ENCODE measurements around the gene PLCH2.
"Not testable (repeated sequence)": the region's sequence is repeated elsewhere in the genome, so short reads cannot be mapped to it uniquely, and the experiment has no call there.

PLCH2 gene

DNA sequence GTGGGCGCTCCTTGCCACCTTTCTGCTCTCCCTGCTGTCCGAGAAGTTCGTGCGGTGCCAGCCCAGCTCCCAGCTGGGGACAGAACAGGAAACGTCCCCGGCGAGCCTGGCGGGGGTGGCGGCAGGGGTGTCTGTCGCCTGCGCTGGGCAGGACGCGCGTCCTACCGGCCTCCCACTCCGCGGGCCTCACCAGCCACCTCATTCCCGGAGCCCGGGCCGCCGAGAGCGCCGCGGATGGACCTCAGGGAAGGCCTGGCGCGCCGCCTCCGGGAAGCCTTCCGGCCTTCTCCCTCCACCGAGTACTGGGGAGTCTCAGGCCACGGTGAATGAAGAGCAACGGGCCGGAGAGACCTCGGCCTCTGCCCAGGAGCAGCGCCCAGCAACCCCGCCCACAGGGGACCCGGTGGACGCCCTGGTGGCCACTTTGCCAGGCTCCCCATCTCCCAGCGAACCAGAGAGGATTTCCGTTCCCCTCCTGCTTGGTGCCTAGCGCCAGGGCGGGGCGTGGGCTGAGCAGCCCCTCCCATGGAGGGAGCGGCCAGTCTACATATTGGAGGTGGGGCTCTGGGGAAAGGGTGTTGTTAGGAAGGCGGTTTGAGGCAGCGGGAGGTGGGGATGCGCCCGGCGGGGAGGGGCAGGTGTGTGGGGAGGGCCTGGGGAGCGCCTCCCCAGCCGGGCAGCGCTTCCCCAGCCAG lies 70.6 kb downstream of the PLCH2 start:
- peak; percentile 70 for ATAC-seq (ENCODE audit: insufficient read depth, low read depth)
- H3K4me1 ChIP-seq (ENCODE audit: insufficient read depth, low read length), result peaks cover 48% of the 10 kb centered on the region
- peak overlapping the region; percentile 60 for H2AFZ ChIP-seq (ENCODE audit: low read depth, low read length)

DNA sequence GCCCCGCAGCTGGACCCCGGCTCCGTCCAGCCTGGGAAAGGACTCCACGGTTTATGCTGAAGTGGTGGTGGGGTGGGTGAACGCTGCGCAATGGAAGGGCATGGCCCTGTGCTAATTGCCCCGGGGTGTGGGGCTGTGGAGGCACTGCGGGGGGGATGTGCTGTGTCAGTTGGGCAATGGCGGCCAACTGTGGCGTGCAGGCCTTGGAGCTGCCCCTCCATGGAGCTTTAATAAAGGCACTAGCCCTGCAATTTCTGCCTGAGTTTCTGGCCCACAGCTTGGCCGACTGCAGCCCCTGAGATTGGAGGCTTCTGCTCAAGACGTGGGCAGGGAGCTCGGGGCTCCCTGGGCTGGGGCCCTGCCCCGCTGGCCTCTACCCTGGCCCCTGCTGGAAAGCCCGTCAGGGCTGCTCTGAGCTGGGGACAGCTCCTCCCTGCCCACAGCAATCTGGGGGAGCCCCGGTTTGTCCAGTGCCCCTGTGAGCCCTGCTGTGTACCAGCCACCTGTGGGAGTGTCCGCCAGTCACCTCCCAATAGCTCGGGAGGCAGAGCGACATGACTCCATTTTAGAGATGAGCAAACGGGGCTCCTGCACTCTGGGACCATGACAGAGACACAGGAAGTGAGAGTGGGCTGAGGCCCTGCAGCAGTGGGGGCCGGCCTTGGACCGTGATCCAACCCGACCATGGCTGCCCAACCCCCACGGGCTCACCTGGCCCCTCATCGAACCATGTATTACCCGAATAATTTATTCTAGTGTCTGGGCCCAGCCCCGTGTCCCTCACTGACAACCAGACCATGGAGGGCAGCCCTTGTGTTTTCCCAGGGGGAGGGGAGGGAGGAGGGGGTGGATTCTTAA lies 71.3 kb downstream of the PLCH2 start:
- TF ChIP-seq, protein P1, sequence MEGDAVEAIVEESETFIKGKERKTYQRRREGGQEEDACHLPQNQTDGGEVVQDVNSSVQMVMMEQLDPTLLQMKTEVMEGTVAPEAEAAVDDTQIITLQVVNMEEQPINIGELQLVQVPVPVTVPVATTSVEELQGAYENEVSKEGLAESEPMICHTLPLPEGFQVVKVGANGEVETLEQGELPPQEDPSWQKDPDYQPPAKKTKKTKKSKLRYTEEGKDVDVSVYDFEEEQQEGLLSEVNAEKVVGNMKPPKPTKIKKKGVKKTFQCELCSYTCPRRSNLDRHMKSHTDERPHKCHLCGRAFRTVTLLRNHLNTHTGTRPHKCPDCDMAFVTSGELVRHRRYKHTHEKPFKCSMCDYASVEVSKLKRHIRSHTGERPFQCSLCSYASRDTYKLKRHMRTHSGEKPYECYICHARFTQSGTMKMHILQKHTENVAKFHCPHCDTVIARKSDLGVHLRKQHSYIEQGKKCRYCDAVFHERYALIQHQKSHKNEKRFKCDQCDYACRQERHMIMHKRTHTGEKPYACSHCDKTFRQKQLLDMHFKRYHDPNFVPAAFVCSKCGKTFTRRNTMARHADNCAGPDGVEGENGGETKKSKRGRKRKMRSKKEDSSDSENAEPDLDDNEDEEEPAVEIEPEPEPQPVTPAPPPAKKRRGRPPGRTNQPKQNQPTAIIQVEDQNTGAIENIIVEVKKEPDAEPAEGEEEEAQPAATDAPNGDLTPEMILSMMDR (IDR thresholded peaks at IDR 0.05; ENCODE audit: borderline replicate concordance, extremely low read depth, low read length, poor library complexity, severe bottlenecking), result no peak
- TF ChIP-seq EZH2 (IDR thresholded peaks at IDR 0.05; ENCODE audit: borderline replicate concordance, low read depth, low read length, severe bottlenecking), result no peak
- H3K4me3 ChIP-seq (ENCODE audit: low read depth in 1 of 2, low read length in 2 of 2), result peak overlapping the region; percentile 14 to 64; a peak in 3 of 4 replicates
- peak overlapping the region; percentile 52 for H2AFZ ChIP-seq (ENCODE audit: low read depth, low read length)
- peak; percentile 27 for ATAC-seq (ENCODE audit: insufficient read depth, low read depth)
- peaks cover 9% of the 10 kb centered on the region; the same call in 1 of the 2 replicates for H4K20me1 ChIP-seq (ENCODE audit: insufficient read depth, low read length)
- no peaks in the 10 kb centered on the region for H3K27me3 ChIP-seq (ENCODE audit: insufficient read depth, low read length, poor library complexity)
- no peaks in the 10 kb centered on the region for H3K9me3 ChIP-seq (ENCODE audit: insufficient read depth, low read length, severe bottlenecking)
- peak overlapping the region; percentile 71 for H3K9ac ChIP-seq (ENCODE audit: low read depth, low read length)
- peak overlapping the region; percentile 94 for H3K27ac ChIP-seq (ENCODE audit: low read length)
- H3K4me1 ChIP-seq (ENCODE audit: insufficient read depth, low read length), result peaks cover 48% of the 10 kb centered on the region
- no peaks in the 10 kb centered on the region for H3K36me3 ChIP-seq (ENCODE audit: insufficient read depth, low read length)
- peak overlapping the region; percentile 80 for H3K4me2 ChIP-seq (ENCODE audit: insufficient read depth, low read length)
- peak; percentile 68 for DNase-seq
- peaks cover 6% of the 10 kb centered on the region; the same call in 1 of the 2 replicates for H3K79me2 ChIP-seq (ENCODE audit: insufficient read depth, low read length)

More for the DNA sequence above, 70.6 kb downstream of the PLCH2 start:
- Histone ChIP-seq H3K9me3 (ENCODE audit: insufficient read depth, low read length, severe bottlenecking) (no peaks in the 10 kb centered on the region), H3K4me3 (ENCODE audit: low read depth in 1 of 2, low read length in 2 of 2) (peak overlapping the region; percentile 41 to 64), H3K9ac (ENCODE audit: low read depth, low read length) (peak overlapping the region; percentile 71), H4K20me1 (ENCODE audit: insufficient read depth, low read length) (peaks cover 17% of the 10 kb centered on the region), H3K27ac (ENCODE audit: low read length) (peak overlapping the region; percentile 94), H3K27me3 (ENCODE audit: insufficient read depth, low read length, poor library complexity) (no peaks in the 10 kb centered on the region), H3K4me2 (ENCODE audit: insufficient read depth, low read length) (peak overlapping the region; percentile 80), H3K36me3 (ENCODE audit: insufficient read depth, low read length) (no peaks in the 10 kb centered on the region), H3K79me2 (ENCODE audit: insufficient read depth, low read length) (peaks cover 6% of the 10 kb centered on the region; the same call in 1 of the 2 replicates)
- TF ChIP-seq, protein P1 (IDR thresholded peaks at IDR 0.05; ENCODE audit: borderline replicate concordance, extremely low read depth, low read length, poor library complexity, severe bottlenecking), result peak; percentile 18
- no peak for TF ChIP-seq EZH2 (IDR thresholded peaks at IDR 0.05; ENCODE audit: borderline replicate concordance, low read depth, low read length, severe bottlenecking)
- DNase-seq, result peak; percentile 95

DNA sequence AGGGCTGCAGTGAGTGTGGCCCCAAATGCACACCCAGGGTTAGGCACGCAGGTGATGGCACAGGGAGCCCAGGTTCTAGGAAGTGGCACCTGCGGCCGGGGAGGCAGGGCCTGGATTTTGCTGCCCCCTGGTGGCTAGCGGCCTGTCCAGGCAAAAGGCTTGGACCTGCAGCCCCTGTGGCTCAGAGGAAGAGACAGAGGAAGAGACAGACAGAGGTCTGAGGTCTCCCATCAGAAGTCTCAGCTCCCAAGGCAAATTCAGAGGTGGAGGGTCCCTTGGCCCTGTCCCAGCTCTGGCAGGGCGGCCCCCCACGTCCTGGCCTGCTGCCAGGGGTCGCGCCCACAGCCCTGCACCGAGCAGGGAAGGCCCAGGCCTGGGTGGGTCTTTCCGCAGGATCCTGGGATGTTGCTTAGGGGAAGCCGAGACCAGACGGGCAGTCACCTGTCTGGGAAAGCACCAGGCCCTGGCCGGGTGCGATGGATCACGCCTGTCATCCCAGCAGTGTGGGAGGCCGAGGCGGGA lies 72.0 kb downstream of the PLCH2 start:
- Histone ChIP-seq H3K4me3 (ENCODE audit: low read depth in 1 of 2, low read length in 2 of 2) (peak overlapping the region; percentile 14 to 64; a peak in 3 of 4 replicates), H3K4me2 (ENCODE audit: insufficient read depth, low read length) (peak overlapping the region; percentile 80)

DNA sequence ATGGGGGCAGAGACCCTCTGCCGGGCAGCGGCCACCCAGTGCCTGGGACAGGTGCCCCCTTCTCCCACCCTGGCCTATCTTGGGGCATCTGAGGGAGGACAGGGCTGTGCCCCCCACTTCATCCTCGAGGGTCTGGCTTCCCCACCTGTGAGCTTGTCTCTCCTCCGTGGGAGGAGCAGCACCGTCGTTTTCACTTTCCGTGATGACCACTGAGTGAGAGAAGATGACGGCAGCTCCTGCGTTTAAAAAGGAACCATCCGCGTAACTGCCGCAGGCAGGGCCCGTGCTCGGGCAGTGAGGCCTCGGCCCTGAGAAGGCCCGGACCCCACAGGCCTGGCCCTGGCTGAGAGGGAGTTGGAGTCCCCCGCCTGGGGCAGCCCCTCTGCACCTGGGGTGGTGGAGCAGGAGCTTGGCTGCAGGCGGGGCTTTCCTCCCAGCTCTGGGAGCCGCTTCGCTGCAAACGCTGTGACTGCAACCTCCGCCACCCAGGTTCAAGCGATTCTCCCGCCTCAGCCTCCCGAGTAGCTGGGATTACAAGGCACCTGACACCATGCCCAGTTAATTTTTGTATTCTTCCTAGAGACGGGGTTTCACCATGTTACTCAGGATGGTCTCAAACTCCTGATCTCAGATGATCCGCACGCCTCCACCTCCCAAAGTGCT lies 73.4 kb downstream of the PLCH2 start:
- Histone ChIP-seq H3K9ac (ENCODE audit: low read depth, low read length) (peak overlapping the region; percentile 71), H3K27ac (ENCODE audit: low read length) (peak overlapping the region; percentile 94), H3K4me3 (ENCODE audit: low read depth in 1 of 2, low read length in 2 of 2) (peak overlapping the region in 1 of 2 experiments; percentile 48; a peak in 1 of 4 replicates), H3K4me2 (ENCODE audit: insufficient read depth, low read length) (peak overlapping the region; percentile 80), H3K4me1 (ENCODE audit: insufficient read depth, low read length) (peaks cover 35% of the 10 kb centered on the region)
- H3K27me3 ChIP-seq (ENCODE audit: insufficient read depth, low read length, poor library complexity); ATAC-seq (ENCODE audit: insufficient read depth, low read depth); H3K36me3 ChIP-seq (ENCODE audit: insufficient read depth, low read length); H4K20me1 ChIP-seq (ENCODE audit: insufficient read depth, low read length); H3K79me2 ChIP-seq (ENCODE audit: insufficient read depth, low read length); H3K9me3 ChIP-seq (ENCODE audit: insufficient read depth, low read length, severe bottlenecking); H2AFZ ChIP-seq (ENCODE audit: low read depth, low read length); DNase-seq: not testable (repeated sequence)

More for the DNA sequence above, 72.0 kb downstream of the PLCH2 start:
- Histone ChIP-seq H3K79me2 (ENCODE audit: insufficient read depth, low read length) (peaks cover 6% of the 10 kb centered on the region; the same call in 1 of the 2 replicates), H2AFZ (ENCODE audit: low read depth, low read length) (peak overlapping the region; percentile 46), H3K27ac (ENCODE audit: low read length) (peak overlapping the region; percentile 94), H3K27me3 (ENCODE audit: insufficient read depth, low read length, poor library complexity) (no peaks in the 10 kb centered on the region), H3K4me1 (ENCODE audit: insufficient read depth, low read length) (peaks cover 44% of the 10 kb centered on the region), H3K9me3 (ENCODE audit: insufficient read depth, low read length, severe bottlenecking) (no peaks in the 10 kb centered on the region), H3K36me3 (ENCODE audit: insufficient read depth, low read length) (no peaks in the 10 kb centered on the region), H3K9ac (ENCODE audit: low read depth, low read length) (peak overlapping the region; percentile 71), H4K20me1 (ENCODE audit: insufficient read depth, low read length) (peaks cover 3% of the 10 kb centered on the region; the same call in 1 of the 2 replicates)
- ATAC-seq (ENCODE audit: insufficient read depth, low read depth) (peak; percentile 11), DNase-seq (peak; percentile 79)
- TF ChIP-seq, protein P1 (IDR thresholded peaks at IDR 0.05; ENCODE audit: borderline replicate concordance, extremely low read depth, low read length, poor library complexity, severe bottlenecking), result peak; percentile 92
- TF ChIP-seq EZH2 (IDR thresholded peaks at IDR 0.05; ENCODE audit: borderline replicate concordance, low read depth, low read length, severe bottlenecking), result no peak

All from DND-41 (cell line).